ENCODE results near the gene ELOB. TPM values are rescaled to one million over a fixed set of nuclear protein-coding genes. Genes with fewer than 3 reads are reported as not detected.
A peak's percentile ranks its signal among the peaks of the same experiment; 100 is the strongest.

The ELOB gene
- total RNA-seq, 1 donor, result 195 TPM

DNA sequence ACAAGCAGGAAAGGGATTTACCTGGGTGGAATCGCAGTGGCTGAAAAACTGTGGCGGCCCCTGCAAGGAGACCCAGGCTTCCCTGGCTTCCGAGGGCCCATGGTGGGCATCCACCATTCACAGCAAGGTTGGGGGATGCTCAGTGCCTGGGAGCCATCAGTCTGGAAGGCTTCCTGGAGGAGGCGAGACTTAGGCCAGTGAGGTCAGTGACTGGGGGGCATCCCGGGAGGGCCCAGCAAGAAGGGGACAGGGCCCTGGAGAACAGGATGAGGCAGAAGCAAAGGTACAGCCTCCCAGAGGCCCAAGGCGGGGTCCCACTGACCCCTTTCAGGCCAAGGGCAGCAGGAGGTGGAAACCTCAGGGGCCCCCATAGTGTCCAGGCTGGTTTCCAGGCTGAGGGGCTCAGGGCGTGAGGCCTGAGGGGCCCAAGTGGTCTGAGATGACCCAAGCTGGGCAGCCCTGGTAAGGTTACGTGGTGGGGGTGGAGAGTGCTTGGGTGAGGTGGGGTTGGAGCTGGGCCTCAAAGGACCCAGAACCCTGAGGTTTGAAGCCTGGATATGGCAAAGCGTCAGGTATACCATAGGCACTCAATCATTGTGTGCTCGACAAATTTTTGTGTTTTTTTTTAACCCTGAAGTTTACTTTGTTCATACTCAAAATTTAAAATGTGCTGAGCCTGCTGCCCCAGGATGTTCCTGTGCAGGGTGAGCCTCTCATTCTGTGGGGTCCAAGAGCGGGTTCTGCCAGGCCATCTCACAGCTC is 40.4 kb downstream of the ELOB start:
- peak; percentile 58 for DNase-seq (ENCODE audit: insufficient read length, low spot score, missing footprints)
- Histone ChIP-seq H3K4me2 (ENCODE audit: insufficient read depth, low read length) (no peak overlapping the region), H3K9me3 (ENCODE audit: low read depth, low read length) (no peaks in the 10 kb centered on the region), H3K36me3 (ENCODE audit: insufficient read depth, low read length) (no peaks in the 10 kb centered on the region), H3K27ac (ENCODE audit: low read depth, low read length) (no peak overlapping the region), H3K4me3 (ENCODE audit: insufficient read depth, low read length) (no peak overlapping the region), H2AFZ (ENCODE audit: low read length) (no peak overlapping the region), H3K4me1 (ENCODE audit: insufficient read depth, low read length) (no peaks in the 10 kb centered on the region), H3K79me2 (ENCODE audit: insufficient read depth, low read length) (no peaks in the 10 kb centered on the region), H4K20me1 (ENCODE audit: insufficient read depth, low read length) (no peaks in the 10 kb centered on the region), H3K27me3 (ENCODE audit: insufficient read depth, low read length) (peaks cover 12% of the 10 kb centered on the region)
- TF ChIP-seq, protein P1, sequence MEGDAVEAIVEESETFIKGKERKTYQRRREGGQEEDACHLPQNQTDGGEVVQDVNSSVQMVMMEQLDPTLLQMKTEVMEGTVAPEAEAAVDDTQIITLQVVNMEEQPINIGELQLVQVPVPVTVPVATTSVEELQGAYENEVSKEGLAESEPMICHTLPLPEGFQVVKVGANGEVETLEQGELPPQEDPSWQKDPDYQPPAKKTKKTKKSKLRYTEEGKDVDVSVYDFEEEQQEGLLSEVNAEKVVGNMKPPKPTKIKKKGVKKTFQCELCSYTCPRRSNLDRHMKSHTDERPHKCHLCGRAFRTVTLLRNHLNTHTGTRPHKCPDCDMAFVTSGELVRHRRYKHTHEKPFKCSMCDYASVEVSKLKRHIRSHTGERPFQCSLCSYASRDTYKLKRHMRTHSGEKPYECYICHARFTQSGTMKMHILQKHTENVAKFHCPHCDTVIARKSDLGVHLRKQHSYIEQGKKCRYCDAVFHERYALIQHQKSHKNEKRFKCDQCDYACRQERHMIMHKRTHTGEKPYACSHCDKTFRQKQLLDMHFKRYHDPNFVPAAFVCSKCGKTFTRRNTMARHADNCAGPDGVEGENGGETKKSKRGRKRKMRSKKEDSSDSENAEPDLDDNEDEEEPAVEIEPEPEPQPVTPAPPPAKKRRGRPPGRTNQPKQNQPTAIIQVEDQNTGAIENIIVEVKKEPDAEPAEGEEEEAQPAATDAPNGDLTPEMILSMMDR (IDR thresholded peaks at IDR 0.05; ENCODE audit: extremely low read depth, low read depth, low read length), result no peak

DNA sequence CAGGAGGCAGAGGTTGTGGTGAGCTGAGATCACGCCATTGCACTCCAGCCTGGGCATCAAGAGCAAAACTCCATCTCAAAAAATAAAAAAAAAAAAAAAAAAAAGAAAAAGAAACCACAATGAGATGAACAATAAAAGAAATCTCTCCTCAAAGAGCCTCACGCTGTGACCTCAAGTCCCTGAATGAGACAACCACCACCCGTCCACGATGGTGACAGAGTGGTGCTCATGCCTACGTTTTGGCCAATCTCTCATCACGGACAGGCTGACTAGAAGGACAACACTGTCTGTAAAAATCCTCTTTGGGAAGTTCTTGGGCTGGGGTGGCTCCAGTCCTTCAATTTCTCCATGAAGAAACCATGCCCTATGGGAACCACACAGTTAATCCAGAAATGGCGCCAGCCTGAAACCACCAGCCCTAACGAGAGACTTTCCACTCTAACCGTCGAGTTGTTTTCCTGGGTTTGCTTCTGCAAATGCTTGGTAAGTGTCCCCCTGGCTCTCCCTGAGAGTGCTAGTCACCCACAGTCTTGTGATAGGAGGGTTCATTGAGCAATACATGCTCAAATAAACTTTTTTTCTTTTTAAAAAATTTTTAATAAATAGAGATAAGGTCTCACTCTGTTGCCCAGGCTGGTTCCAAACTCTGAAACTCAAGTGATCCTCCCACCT is 42.1 kb downstream of the ELOB start:
- Histone ChIP-seq H2AFZ (ENCODE audit: low read length) (no peak overlapping the region), H3K4me1 (ENCODE audit: insufficient read depth, low read length) (no peaks in the 10 kb centered on the region)
- TF ChIP-seq, protein P1 (IDR thresholded peaks at IDR 0.05; ENCODE audit: extremely low read depth, low read depth, low read length), result no peak

DNA sequence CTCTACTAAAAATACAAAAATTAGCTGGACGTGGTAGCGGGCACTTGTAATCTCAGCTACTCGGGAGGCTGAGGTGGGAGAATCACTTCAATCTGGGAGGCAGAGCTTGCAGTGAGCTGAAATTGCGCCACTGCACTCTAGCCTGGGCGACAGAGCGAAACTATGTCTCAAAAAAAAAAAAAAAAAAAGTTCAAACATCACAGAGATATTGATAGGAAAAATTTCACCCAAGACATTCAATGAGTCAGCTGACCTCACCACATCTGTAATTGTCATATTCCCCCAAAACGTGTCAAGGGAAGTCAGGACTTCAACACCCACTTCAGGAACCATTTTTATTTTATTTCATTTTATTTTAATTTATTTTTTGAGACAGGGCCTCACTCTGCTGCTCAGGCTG is 49.0 kb downstream of the ELOB start:
- no peaks in the 10 kb centered on the region for H3K9me3 ChIP-seq (ENCODE audit: low read depth, low read length)
- H3K36me3 ChIP-seq (ENCODE audit: insufficient read depth, low read length), result no peaks in the 10 kb centered on the region
- no peaks in the 10 kb centered on the region for H3K4me1 ChIP-seq (ENCODE audit: insufficient read depth, low read length)
- DNase-seq (ENCODE audit: insufficient read length, low spot score, missing footprints), result no peak
- H3K27me3 ChIP-seq (ENCODE audit: insufficient read depth, low read length), result peaks cover 16% of the 10 kb centered on the region
- H3K4me3 ChIP-seq (ENCODE audit: insufficient read depth, low read length), result no peak overlapping the region
- no peaks in the 10 kb centered on the region for H3K79me2 ChIP-seq (ENCODE audit: insufficient read depth, low read length)
- H3K27ac ChIP-seq (ENCODE audit: low read depth, low read length), result no peak overlapping the region
- H4K20me1 ChIP-seq (ENCODE audit: insufficient read depth, low read length), result no peaks in the 10 kb centered on the region
- TF ChIP-seq, protein P1 (IDR thresholded peaks at IDR 0.05; ENCODE audit: extremely low read depth, low read depth, low read length), result no peak
- no peak overlapping the region for H3K4me2 ChIP-seq (ENCODE audit: insufficient read depth, low read length)
- no peak overlapping the region for H2AFZ ChIP-seq (ENCODE audit: low read length)

More for the DNA sequence above, 42.1 kb downstream of the ELOB start:
- H3K36me3 ChIP-seq (ENCODE audit: insufficient read depth, low read length), result no peaks in the 10 kb centered on the region
- H3K79me2 ChIP-seq (ENCODE audit: insufficient read depth, low read length), result no peaks in the 10 kb centered on the region
- H3K4me3 ChIP-seq (ENCODE audit: insufficient read depth, low read length), result no peak overlapping the region
- peak; percentile 89 for DNase-seq (ENCODE audit: insufficient read length, low spot score, missing footprints)
- H3K4me2 ChIP-seq (ENCODE audit: insufficient read depth, low read length), result no peak overlapping the region
- H3K27ac ChIP-seq (ENCODE audit: low read depth, low read length), result no peak overlapping the region
- no peaks in the 10 kb centered on the region for H4K20me1 ChIP-seq (ENCODE audit: insufficient read depth, low read length)
- peaks cover 14% of the 10 kb centered on the region for H3K27me3 ChIP-seq (ENCODE audit: insufficient read depth, low read length)
- H3K9me3 ChIP-seq (ENCODE audit: low read depth, low read length), result no peaks in the 10 kb centered on the region

DNA sequence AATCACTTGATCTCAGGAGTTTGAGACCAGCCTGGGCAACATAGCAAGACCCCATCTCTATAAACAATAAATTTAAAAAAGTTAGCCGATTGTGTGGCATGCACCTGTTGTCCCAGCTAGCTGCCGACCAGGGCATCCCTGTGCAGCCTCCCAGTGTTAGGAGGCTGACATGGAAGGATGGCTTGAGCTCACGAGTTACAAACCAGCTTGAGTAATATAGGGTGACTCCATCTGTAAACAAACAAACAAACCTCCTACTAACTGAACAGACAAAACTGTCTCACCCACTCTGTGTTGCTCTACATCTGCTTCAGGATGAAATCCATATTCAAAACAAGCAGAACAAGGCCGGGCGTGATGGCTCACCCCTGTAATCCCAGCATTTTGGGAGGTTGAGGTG is 50.2 kb downstream of the ELOB start:
- Histone ChIP-seq H3K27me3 (ENCODE audit: insufficient read depth, low read length) (peaks cover 16% of the 10 kb centered on the region), H3K36me3 (ENCODE audit: insufficient read depth, low read length) (no peaks in the 10 kb centered on the region), H4K20me1 (ENCODE audit: insufficient read depth, low read length) (no peaks in the 10 kb centered on the region), H2AFZ (ENCODE audit: low read length) (no peak overlapping the region), H3K4me3 (ENCODE audit: insufficient read depth, low read length) (no peak overlapping the region), H3K79me2 (ENCODE audit: insufficient read depth, low read length) (no peaks in the 10 kb centered on the region), H3K27ac (ENCODE audit: low read depth, low read length) (no peak overlapping the region), H3K4me1 (ENCODE audit: insufficient read depth, low read length) (no peaks in the 10 kb centered on the region), H3K4me2 (ENCODE audit: insufficient read depth, low read length) (no peak overlapping the region), H3K9me3 (ENCODE audit: low read depth, low read length) (no peaks in the 10 kb centered on the region)
- TF ChIP-seq, protein P1 (IDR thresholded peaks at IDR 0.05; ENCODE audit: extremely low read depth, low read depth, low read length), result no peak
- DNase-seq (ENCODE audit: insufficient read length, low spot score, missing footprints), result no peak

All from osteoblast (primary cell).